GM18909 (cell line): ENCODE measurements around the gene EIF4G1.

ENCODE experiments used
- ATAC-seq: cut with Tn5 transposase; IDR thresholded peaks from one replicate; pipeline ENCODE4 v1.9.1; 2021; ENCODE audit warnings: mild to moderate bottlenecking; ENCODE audit not compliant: unreplicated experiment, poor library complexity

The EIF4G1 gene

GRCh38 chr3:184306341-184306972 lies 7.9 kb upstream of the EIF4G1 start:
- ATAC-seq = no peak

DNA sequence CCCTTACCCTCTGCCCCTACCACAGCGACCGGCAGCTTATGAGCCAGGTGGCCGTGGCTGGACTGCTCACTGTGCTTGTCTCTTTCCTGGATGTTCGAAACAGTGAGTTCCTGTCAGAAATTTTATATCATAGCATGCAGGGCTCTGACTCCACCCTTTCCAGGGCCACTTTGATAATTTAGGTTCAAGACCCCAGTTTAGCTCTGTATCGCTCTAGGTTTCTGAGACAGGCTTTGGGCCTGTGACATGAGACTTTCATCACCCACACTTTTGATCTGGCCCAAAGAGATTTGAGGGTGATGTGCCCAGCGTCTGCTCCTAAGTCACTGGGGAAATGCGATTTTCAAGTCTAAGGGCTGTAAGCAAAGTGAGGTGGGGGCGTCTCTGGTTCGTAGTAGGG lies 6.5 kb upstream of the EIF4G1 start:
- no peak for ATAC-seq

DNA sequence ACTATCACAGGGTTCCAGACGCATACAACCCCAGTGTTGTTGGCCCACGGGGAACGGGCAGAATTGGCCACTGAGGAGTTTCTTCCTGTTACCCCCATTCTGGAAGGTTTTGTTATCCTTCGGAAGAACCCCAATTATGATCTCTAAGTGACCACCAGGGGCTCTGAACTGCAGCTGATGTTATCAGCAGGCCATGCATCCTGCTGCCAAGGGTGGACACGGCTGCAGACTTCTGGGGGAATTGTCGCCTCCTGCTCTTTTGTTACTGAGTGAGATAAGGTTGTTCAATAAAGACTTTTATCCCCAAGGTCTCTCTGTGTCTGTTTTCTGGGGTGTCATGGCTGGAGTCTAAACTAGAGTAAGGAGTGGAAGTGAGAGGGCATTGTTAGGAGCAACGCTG lies 5.7 kb upstream of the EIF4G1 start:
- ATAC-seq = no peak

DNA sequence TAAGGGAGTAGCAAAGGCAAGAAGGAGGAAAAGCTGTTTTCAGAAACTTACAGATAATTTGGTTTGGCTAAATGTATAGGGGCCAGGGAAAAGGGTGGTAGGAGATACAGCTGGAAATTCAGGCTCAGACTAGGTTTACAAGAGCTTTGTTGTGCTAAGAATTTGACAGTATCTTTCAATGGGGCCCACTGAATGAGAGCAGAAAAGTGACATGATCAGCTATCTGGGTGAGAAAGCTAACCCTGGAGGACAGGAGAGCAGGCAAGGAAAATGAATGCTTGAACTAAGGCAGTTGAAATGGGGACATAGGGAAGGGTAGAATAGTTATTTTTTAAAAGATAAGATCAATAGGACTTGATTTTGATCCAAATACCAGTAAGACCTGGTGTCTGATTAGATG lies 2.8 kb upstream of the EIF4G1 start:
- no peak for ATAC-seq

GRCh38 chr3:184314700-184315542 lies 515 bp downstream of the EIF4G1 start:
- peak; percentile 50 for ATAC-seq

DNA sequence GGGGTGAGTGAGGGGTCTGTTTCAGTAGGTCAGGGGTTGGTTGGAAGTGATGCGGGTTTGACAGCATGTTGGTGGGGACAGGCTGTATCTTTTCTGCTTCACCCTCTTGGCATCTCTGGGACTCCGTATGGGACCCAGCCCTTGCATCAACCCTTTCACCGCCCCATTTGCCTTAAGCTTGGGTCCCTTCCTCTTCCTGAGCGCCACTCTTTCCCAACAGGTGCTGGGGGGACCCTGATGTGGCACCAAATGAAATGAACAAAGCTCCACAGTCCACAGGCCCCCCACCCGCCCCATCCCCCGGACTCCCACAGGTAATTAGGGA lies 1.1 kb downstream of the EIF4G1 start:
- ATAC-seq = peak; percentile 5

DNA sequence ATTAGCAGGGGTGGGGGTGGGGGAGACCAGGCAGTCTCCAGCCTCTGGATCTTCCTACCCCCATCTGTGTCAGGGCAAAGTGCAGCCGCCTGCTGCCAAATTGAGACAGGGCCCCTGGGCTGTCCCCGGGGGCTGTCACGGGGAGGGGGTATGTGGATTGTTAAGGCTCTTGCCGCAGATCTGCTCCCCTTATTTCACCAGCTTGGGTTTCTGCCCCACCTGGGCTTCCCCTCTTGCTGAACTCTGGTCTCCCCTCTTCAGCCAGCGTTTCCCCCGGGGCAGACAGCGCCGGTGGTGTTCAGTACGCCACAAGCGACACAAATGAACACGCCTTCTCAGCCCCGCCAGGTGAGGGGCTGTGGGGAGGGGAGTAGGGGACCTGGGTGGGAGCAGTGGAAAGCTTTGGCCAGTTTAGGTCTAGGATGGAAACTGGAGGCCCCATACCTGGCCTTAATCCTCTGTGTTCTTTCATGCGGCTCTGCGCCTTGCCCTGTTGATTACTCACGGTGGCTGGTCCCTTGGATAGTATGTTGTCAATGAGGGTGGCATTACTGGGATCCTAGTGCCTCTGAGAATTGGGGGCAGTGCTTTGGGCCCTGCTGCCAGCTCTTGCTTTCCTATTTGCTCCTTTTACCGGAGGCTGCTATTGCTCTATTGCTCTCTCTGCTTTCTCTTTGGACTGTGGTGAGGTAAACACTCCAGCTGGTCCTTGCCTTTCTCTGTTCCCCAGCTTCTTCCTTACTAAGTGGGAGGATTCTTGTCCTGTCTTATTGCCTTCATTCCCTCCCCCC lies 1.7 kb downstream of the EIF4G1 start:
- ATAC-seq = no peak

DNA sequence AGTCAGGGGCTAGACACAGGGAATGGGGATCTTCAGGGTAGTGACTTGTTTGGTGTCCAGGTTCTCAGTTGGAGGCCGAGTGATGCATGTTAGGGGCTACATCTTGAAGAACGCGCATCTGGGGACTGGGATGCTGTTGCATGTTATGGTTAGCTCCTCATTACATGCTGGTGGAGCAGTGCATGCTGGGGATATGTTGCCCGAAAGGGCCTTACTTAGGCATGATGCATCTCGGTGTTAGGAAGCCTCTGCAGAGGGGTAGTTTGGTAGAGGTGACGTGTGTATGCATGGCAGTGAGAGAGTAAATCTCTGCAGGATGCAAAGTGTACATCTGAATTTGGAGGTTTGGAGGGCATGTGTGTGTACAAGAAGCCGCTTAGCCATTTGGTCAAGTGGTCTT lies 2.4 kb downstream of the EIF4G1 start:
- no peak for ATAC-seq

GRCh38 chr3:184317201-184317600 lies 2.8 kb downstream of the EIF4G1 start:
- ATAC-seq = no peak

- no peak for ATAC-seq
Measured at GRCh38 chr3:184320104-184320445, 5.7 kb downstream of the EIF4G1 start.

DNA sequence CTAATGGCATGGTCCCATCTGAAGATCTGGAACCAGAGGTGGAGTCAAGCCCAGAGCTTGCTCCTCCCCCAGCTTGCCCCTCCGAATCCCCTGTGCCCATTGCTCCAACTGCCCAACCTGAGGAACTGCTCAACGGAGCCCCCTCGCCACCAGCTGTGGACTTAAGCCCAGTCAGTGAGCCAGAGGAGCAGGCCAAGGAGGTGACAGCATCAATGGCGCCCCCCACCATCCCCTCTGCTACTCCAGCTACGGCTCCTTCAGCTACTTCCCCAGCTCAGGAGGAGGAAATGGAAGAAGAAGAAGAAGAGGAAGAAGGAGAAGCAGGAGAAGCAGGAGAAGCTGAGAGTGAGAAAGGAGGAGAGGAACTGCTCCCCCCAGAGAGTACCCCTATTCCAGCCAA lies 7.3 kb downstream of the EIF4G1 start:
- no peak for ATAC-seq

GRCh38 chr3:184322731-184323487 lies 8.5 kb downstream of the EIF4G1 start:
- ATAC-seq = no peak

DNA sequence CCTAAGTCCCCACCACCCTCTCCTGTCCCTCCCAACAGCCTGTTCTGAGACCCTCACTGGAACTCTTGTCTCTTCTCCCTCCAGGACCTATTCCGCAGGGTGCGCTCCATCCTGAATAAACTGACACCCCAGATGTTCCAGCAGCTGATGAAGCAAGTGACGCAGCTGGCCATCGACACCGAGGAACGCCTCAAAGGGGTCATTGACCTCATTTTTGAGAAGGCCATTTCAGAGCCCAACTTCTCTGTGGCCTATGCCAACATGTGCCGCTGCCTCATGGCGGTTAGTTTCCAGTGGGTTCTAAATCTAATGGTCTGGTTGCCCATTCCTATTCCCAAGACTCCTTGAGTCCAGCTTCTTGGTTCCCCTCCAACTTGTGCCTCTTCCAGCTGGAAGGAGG lies 9.3 kb downstream of the EIF4G1 start:
- ATAC-seq = no peak

DNA sequence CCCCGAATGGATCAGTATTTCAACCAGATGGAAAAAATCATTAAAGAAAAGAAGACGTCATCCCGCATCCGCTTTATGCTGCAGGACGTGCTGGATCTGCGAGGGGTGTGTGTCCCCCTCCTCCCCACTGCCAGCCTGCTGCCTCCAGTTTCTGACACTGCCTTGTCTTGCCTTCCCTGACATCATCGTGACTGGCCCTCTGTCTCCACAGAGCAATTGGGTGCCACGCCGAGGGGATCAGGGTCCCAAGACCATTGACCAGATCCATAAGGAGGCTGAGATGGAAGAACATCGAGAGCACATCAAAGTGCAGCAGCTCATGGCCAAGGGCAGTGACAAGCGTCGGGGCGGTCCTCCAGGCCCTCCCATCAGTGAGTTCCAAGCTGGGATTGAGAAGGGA lies 10.9 kb downstream of the EIF4G1 start:
- no peak for ATAC-seq

- ATAC-seq = no peak
Measured at GRCh38 chr3:184325715-184326369, 11.4 kb downstream of the EIF4G1 start.

- no peak for ATAC-seq
Measured at GRCh38 chr3:184327171-184327570, 12.8 kb downstream of the EIF4G1 start.

GRCh38 chr3:184328516-184328915 lies 14.1 kb downstream of the EIF4G1 start:
- no peak for ATAC-seq

GRCh38 chr3:184332370-184333090 lies 18.1 kb downstream of the EIF4G1 start:
- no peak for ATAC-seq

GRCh38 chr3:184333190-184333589 lies 18.8 kb downstream of the EIF4G1 start:
- ATAC-seq = no peak

DNA sequence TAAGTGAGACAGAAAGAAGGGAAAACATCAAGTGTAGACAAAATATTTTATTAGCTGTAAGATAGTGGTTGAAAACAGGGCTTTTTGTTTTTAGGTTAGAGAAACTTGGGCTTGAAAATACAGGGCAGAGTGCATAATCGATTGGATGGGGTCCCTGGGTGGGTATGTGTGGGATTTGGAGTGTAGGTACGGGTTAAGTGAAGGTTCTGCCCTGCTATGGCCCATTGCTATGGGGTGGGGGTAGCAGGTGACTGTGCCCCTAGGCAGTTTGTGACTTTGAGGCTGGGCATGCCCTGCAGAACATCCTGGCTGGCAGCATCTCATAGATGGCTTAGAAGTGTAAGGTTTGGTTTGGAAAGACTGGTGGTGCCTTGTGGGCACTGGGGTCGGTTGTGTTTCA lies 19.3 kb downstream of the EIF4G1 start:
- no peak for ATAC-seq
